ENCODE data around the gene ODAD3. TPM values are rescaled to one million over a fixed set of nuclear protein-coding genes. Genes with fewer than 3 reads are reported as not detected.
"Not testable (repeated sequence)": the region's sequence is repeated elsewhere in the genome, so short reads cannot be mapped to it uniquely, and the experiment has no call there.

Gene ODAD3
- total RNA-seq, 1 donor from 2014 or later = 1.4 TPM

DNA sequence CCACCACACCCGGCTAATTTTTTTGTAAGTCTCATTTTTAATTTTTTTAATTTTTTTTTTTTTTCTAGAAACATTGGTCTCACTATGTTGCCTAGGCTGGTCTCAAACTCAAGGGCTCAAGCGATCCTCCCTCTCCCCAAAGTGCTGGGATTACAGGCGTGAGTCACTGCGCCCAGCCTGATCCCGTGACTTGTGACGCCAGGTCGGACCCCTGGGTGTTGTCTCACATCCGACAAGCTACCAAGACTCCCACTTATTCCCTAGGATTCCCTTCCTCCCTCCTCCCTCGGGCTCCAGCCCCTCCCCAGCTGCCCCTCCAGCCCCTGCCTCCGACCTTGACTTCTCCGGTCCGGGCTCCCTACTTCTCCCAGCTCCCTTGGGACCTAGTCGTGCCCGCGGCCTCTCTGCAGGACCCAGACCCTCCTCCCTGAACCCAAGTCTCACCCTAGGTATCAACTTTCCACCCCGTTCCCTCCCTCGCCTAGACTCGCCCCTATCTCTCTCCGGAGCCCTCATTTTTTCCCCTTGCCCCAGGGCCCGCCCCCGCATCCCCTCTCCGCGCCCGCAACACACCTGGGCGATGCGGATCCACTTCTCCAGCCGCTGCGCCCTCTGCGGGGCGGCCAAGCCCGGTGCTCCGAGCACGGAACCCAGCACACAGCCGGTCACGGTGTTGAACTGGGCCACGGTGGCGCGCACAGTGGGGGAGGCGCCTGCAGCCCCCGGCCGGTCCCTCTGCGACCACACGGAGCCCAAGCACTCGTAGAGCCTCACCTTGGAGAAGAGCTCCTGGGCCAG lies 28.9 kb downstream of the ODAD3 start:
- no peak for DNase-seq (ENCODE audit: low spot score)

DNA sequence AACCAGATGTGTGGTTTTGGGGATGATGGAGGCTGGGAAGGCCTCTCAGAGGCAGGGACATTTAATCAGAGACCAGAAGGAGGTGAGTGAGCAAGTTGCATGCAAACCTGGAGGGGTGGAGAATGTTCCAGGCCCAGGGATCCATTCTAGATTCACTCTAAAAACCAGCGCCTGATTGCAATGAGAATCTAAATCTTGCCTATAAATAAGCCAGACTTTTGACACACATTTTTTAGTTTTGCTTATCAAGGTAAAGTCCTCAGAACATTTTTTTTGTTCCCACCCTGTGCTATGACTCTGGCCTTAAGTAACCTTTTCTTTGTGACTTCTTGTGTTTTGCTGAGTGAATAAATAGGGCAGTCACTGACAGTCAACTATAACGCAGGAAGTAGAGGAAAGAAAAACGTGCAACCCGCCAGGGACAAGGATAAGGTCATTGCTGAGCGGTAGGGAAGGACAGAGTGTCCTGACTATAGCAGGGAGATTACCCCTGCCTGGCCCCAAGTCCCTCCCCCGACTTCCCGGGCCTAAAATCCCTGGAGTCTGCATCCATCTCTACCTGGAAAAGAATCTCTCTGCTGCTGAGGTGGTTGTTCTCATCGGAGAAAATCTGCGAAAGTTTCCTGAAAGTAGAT lies 30.2 kb downstream of the ODAD3 start:
- no peak for DNase-seq (ENCODE audit: low spot score)

DNA sequence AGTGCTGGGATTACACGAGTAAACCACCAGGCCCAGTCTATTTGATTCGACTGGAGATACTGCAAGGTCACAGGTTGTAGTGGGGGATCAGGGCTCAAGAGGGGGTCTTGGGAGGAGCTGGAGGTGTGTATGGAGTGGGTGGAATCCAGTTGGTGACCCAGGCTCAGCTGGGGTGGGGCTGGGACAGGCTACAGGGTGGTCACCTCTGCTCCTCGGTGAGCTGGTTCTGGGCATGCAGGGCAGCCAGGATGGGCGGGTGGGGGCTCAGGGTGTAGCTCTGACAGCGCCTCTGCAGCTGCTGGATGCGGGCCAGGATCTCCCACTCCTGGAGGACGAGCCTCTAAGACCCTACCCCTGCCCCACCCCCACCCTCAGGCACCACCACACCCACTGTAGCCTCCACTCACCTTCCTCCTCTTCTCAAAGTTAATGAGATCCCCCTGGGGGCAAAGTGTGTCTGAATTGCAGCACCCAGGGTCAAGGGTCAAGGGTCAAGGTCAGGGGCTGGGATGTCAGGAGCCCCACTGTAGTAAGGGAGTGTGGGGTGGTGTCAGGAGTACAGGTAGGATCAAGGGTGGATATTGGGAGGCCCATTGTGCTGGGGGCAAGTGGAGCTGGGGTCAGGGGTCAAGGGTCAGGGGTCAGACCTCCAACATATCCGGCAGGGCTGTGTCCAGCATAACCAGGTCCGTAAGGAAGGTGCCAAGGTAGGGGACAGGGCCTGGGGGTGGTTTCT lies 32.9 kb downstream of the ODAD3 start:
- DNase-seq (ENCODE audit: low spot score) = no peak

DNA sequence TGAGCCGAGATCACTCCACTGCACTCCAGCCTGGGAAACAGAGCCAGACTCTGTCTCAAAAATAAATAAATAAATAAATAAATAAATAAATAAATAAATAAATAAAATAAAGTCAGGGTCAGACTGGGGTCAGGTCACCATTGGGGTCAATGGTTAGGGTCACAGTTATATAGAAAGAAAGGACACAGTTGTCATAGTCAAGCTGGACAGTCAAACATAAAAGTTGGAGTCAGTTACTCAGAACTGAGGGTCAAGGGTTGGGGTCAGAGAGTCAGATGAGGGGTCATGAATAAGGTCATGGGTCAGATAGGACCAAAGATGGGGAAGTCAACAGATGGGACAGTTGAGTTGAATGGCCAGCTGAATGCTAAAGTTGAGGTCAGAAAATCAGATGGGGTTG lies 34.1 kb downstream of the ODAD3 start:
- DNase-seq (ENCODE audit: low spot score) = no peak

DNA sequence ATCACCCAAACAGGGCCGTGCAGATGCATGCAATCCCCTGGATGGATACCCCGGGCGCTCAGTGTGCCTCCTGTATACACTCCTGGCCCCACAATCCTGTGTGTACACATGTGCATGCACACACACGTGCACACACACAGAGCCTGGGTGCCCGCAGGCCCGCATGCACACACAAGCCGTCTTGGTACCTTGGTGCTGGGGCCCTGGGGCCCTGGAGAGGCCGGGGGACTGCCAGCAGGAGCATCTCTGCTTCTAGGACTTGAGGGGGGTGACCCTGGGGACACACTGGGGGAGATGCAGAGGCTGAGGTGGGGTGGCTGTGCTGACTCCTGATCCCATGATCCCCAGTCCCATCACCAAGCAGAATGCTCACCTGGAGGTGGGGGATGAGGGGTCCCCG lies 35.3 kb downstream of the ODAD3 start:
- no peak for DNase-seq (ENCODE audit: low spot score)

DNA sequence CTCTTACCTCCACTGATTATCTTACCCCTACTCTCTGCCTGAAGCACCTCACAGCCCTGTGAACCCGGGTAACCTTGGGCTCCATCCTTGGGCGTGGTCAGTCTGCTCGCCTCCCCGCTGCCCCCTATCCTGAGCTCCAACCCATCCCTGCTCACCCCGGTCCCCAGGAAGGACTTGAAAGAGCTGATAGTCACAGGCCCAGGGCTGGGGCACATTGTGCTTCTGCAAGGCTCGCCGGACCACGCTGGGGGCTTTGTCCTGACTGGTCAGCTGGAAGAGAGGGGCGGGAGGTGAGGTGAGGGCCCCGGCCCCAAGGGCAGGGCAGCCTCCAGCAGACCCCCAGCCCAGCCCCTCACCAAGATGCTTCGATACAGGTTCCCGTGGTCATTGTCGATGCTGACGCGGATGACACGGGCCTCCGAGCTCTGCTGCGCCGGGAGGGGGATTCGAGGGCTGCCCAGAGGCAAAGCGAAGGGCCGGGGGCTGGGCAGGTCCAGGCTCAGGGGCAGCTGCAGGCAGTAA lies 37.8 kb downstream of the ODAD3 start:
- DNase-seq (ENCODE audit: low spot score) = no peak

DNA sequence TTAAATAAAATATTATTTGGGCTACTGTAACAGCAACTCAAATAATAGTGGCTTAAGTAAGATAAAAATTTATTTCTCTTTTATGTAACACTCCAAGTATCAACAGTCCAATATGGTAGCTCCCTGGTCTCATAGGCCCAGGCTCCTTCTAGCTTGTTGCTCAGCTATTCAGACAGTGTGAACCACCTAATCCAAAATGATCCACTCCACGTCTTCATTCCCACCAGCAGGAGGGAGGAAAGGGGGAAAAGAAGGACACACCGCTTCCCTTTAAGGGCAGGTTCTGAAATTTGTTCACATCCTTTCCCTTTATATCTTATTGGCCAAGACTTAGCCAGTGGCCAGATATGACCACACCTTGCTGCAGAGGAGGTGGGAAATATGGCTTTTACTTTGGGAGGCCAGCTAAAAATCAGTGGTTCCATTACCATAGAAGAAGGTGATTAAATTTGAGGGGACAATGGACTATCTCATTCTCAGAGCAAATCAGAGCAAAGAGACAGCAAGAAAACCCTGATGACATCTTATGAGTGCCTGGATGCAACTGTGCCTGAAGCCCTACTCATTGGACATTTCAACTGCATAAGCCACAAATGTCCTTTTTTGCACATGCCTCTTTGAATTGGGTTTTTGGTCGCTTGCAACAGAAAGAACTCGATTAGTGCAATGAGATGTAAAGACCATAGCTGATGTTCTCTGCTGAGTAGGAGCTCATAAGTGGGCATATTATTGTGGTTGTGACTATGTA lies 43.8 kb downstream of the ODAD3 start:
- DNase-seq (ENCODE audit: low spot score) = no peak

DNA sequence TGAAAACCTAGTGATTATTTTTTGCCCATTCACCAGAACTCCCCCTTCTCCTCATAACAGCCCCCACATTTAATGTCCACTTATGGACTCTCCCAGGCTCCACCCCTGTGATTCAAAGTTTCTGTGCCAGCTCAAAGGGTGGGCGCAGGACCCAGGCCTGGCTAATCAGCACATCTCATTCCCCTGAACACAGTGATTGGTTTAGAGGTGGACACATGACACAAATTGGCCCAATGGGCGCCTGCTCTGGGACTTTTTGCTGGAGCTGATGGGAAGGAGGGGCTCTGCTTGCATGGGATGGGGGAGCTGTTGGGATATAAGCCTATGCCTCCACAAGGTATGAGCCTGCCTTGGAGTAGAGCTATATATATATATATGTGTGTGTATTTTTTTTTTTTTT lies 44.6 kb downstream of the ODAD3 start:
- DNase-seq (ENCODE audit: low spot score) = no peak

DNA sequence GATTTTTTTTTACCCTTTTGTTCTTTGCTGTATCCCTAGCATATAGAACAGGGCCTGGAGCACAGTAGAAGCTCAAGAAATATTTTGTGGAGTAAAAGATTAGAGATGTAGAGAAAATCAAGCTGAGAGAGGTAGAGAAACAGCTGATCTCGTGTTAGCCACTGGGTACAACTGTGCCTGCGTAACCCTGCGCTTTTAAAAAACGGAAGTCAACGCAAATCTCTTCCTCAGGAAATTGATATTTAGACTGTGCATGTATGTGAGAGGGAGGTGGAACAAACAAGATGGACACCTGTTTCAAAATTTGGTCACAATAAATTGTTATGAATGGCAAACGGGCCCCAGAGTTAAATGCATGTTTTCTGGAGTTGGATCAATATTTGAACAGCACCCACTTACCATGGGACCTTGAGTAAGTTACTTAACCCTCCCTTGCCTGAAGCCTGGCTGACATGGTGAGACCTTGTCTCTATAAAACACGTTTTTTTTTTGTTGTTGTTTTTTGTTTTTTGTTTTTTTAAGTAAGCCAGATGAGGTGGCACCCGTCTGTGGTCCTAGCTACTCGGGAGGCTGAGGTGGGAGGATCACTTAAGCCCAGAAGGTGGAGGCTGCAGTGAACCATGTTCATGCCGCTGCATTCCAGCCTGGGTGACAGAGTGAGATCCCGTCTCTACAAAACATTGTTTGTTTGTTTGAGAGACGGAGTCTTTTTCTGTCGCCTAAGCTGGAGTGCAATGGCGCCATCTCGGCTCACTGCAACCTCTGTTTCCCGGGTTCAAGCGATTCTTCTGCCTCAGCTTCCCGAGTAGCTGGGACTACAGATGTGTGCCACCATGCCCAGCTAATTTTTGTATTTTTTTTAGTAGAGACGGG lies 47.5 kb downstream of the ODAD3 start:
- no peak for DNase-seq (ENCODE audit: low spot score)

DNA sequence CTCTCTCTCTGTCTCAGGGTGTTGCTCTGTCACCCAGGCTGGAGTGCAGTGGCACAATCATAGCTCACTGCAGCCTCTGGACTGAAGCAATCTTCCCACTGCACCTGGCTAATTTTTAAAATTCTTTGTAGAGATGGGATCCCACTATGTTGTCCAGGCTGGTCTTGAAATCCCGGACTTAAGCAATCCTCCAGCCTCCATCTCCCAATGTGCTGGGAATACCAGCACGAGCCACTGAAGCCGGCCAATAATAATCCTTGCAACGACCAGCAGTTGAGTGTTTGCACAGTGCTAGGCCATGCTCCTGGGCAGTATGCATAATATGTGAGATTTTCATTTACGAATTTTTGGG lies 50.2 kb downstream of the ODAD3 start:
- DNase-seq (ENCODE audit: low spot score) = no peak

DNA sequence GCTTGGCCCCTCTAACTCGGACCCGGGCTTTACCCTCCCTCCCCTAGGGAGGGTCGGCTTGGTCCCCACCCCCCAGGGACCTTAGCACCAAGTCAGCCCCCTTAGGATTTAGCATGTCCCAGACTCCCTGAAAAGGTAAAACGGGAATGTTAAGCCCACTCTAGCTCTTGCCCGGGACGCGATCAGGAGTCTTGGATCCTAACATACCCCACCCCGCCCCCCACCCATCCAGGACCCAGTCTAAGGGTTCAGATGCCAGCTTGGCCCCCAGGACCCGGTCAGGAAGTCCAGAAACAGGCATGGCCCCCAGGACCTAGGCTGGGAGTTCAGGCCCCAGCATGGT lies 51.2 kb downstream of the ODAD3 start:
- no peak for DNase-seq (ENCODE audit: low spot score)

DNA sequence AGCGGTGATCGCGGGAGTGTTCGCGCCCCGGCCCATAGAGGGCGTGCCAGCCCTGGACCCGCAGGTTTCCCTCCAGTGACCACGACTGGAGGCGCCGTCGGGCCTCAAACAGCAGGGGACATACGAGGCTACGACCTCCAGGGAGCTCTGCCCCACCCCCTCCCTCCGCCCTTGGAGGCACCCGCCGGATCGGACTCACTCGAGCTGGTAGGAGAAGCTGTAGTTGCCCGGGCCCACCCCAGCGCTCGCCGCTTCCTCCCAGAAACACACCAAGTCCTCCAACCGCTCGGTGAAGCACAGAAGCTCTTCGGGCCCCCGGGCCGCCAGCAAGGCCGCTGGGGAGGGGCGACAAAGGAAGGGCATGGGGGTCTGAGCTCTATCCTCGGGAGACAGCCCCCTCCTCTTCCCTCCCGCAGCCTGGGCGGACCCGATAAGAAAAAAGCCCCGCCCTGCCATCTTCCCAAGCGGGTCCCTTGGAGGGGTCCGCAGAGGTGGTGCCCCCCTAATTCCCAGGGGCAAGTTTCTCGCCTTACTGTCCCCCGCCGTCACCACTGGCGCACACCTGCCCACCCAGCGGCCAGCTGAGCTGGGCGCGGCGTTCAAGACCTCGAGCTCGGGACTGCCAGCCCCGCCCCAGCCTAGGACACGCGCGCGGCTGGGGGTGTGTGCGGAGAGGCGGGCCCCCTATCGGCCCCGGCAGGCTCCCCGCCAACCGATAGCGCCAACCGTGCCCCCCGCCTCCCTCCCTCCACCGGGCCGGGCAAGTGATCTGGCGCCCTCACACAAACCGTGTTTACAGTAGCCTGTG lies 51.8 kb downstream of the ODAD3 start:
- DNase-seq (ENCODE audit: low spot score) = peak; percentile 49

DNA sequence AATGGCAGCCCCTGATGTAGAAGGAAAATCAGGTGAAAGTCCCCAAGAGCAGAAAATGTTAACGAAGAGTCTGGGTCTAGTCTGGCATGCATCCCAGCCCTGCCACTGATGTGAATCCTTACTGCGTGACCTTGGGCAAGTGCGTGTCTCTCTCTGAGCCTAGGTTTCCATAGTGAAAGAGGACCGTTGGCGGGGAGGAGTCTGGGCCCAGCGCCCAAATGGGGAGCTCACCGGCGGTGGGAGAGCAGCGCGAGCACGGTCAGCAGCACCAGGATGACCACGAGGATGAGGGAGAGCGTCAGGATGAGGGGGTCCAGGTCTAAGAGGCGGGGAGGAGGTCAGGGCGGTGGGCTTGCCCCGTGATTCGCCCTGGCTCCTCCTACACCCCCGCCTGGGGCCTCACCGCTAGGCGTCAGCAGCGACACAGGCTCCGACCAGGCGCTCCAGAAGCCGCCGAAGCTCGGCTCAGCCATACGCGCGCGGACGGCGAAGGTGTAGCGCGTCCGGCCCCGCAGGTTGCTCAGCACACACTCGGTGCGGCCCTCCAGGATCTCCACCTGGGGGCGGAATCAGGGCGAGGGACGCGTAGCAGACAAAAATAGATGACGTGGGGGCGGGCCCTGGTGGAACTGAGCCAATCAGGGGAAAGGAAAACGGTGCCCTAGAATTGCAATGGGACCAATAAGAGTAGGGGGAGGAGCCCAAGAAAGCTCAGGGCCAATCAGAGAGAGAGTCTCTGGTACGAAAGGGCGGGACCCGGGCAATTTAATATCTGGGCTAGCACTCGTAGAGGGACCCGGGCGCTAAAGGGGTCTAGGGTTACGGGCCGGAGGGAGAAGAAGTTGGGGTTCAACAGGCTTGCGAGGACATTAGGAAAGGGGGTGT lies 54.0 kb downstream of the ODAD3 start:
- DNase-seq (ENCODE audit: low spot score) = peak; percentile 98

DNA sequence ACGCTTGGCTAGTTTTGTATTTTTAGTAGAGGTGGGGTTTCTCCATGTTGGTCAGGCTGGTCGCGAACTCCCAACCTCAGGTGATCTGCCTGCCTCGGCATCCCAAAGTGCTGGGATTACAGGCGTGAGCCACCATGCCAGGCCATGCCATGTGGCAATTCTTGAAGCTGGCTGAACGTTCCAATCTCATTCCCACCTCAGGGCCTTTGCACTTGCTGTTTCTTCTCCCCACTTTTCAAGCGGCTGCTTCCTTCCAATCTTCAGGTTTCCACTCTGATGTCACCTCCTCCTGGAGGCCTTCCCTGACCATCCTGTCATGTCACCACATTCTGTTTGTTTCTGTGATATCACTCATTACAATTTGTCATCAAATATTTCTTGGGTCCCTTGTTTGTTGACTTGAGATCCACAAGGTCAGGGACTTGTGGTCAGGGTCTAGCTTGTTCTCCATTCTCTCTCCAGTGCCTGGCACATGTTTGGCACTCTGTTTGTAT lies 55.0 kb downstream of the ODAD3 start:
- DNase-seq (ENCODE audit: low spot score) = no peak

DNA sequence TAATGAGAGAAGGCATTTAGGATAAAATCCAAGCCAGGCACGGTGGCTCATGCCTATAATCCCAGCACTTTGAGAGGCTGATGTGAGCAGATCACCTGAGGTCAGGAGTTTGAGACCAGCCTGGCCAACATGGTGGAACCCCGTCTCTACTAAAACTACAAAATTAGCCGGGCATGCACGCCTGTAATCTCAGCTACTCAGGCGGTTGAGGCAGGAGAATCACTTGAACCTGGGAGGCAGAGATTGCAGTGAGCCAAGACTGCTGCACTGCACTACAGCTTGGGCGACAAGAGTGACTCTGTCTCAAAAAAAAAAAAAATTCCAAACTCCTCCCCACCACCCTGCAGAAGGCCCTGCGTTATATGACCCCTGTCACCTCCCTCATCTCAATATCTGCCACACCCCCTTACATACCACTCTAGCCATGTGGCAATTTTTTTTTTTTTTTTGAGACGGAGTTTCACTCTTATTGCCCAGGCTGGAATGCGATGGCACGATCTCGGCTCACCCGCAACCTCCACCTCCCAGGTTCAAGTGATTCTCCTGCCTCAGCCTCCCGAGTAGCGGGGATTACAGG lies 55.6 kb downstream of the ODAD3 start:
- DNase-seq (ENCODE audit: low spot score) = not testable (repeated sequence)

DNA sequence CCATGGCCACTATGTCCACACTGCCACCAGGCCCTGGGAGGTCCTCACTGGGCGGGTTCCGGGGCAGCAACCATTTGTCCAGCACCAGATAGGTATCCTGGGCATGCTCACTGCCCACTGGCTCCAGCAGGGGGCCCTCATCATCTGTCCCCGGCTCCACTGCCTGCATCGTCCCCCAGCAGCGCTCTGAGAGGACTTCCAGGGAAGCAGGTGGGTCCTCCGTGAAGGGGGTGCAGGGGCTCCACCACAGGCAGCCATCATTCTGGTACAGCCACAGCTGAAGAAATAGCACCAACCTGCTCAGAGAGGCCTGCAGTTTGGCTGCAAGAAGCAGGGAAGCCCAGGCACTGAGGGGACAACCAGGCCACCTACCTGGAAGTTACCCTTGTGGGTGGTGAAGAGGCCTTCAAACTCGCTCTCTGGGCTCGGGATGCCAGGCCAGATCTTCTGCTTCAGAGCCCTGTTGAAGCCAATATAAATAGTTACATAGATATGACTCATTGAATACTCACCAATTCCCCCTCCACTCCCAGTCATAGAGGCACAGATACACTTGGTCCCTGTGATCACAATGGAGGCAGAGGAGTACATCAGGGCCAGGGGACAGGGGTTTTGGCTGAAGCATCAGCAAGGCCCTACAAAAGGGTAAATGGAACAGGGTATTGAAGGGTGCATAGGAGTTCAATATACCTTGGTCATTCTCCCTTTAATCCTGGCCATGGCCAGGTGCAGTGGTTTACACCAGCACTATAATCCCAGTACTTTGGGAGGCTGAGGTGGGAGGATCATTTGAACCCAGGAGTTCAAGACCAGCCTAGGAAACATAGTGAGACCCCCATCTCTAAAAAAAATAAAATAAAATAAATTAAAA lies 56.4 kb downstream of the ODAD3 start:
- no peak for DNase-seq (ENCODE audit: low spot score)

DNA sequence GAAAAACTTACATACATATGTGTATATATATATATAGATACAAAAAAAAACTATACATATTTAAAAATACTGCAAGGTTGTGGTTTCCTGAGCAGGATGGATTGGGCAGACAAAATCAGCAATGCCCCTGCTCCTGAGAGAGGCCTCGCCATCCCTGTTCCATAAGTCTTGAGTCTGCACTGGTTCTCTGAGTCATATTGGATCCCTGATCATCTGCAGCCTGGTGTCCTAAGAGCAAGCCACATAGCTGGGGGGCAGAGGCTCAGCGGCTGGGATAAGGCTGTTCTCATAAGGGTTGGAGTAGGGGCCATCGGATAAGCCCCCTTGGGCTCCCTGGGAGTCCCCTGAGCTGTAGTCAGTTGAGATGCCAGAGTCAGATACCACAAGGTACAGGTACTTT lies 57.2 kb downstream of the ODAD3 start:
- DNase-seq (ENCODE audit: low spot score) = no peak

DNA sequence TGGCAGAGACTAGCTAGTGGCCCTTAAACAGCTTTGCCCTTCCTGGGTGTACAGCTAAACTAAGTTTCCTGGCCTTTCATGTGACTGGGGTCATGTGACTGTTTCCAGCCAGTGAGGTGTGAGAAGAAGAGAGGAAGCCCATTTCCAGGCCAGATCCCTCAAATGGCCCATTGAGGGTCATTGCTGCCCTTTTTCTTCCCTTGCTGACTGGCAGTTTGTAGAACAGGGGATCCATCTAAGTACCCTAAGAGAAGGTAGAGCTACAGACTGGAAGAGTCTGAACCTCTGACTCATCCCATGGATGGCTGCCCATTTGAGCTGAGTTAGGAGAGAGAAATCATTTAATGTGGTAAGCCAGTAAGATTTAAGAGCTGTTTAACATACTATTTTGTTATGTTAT lies 57.7 kb downstream of the ODAD3 start:
- DNase-seq (ENCODE audit: low spot score) = peak; percentile 87
